HEK293 (cell line): ENCODE results near the gene GAL3ST1.
A peak's percentile ranks its signal among the peaks of the same experiment; 100 is the strongest.

ENCODE experiments used
- CTCF ChIA-PET: fragments of 350-600 bp; formaldehyde crosslinking; extraction: SDS; loops from one replicate; lab custom pipeline; 2021; ENCODE audit warnings: antibody characterized with exemption; lab: Yijun Ruan, JAX
- POLR2A ChIA-PET: fragments of 300-600 bp; formaldehyde crosslinking; extraction: SDS; loops from one replicate; lab custom pipeline; 2020; ENCODE audit warnings: antibody characterized with exemption, inconsistent platforms; lab: Yijun Ruan, JAX
- H3K27ac ChIP-seq: fragments of 200-500 bp; sonication (Bioruptor generic); 2 replicates; pipeline ENCODE4 v1.5.1; 2014; ENCODE audit warnings: low read depth, low read length, control low read depth, inconsistent platforms; ENCODE audit errors: extremely low read depth
- H3K36me3 ChIP-seq, 2 experiments: fragments of 200-500 bp in 1 of 2; sonication (Bioruptor generic) in 1 of 2; 1 replicate in 1 of 2; 2 replicates in 1 of 2; pipeline ENCODE4 v1.5.1; 2014 to 2017; ENCODE audit warnings: inconsistent platforms in 2 of 2, low read length in 2 of 2; ENCODE audit not compliant: control insufficient read depth in 2 of 2, insufficient read depth in 1 of 2
- H3K4me1 ChIP-seq: fragments of 200-500 bp; sonication (Bioruptor generic); 2 replicates; pipeline ENCODE4 v1.5.1; 2014; ENCODE audit warnings: mild to moderate bottlenecking, low read length, inconsistent platforms; ENCODE audit not compliant: control insufficient read depth, insufficient read depth
- H3K4me3 ChIP-seq: 2 replicates; pipeline ENCODE4 v1.5.1; 2011; ENCODE audit warnings: low read depth, mild to moderate bottlenecking, control low read depth, low read length, moderate library complexity
- H3K9me3 ChIP-seq: fragments of 200-500 bp; sonication (Bioruptor generic); 2 replicates; pipeline ENCODE4 v1.5.1; 2014; ENCODE audit warnings: low read depth, low read length, inconsistent platforms; ENCODE audit not compliant: control insufficient read depth, insufficient read depth
- BCL6B ChIP-seq: fragments of 450-650 bp; formaldehyde crosslinking; IDR thresholded peaks from 2 replicates; pipeline ENCODE4 v1.5.1; 2017; ENCODE audit warnings: missing biosample characterization, missing genetic modification characterization
- CTCF ChIP-seq: fragments of 450-650 bp; formaldehyde crosslinking; IDR thresholded peaks from 2 replicates; pipeline ENCODE4 v1.5.1; 2016; ENCODE audit warnings: missing biosample characterization, missing genetic modification characterization
- EGR2 ChIP-seq: fragments of 450-650 bp; formaldehyde crosslinking; IDR thresholded peaks from 2 replicates; pipeline ENCODE4 v1.5.1; 2016; ENCODE audit warnings: low read depth, missing biosample characterization, missing genetic modification characterization
- GFI1B ChIP-seq: fragments of 450-650 bp; formaldehyde crosslinking; IDR thresholded peaks from 2 replicates; pipeline ENCODE4 v1.5.1; 2016; ENCODE audit warnings: missing biosample characterization, missing genetic modification characterization
- GLI2 ChIP-seq: fragments of 450-650 bp; formaldehyde crosslinking; IDR thresholded peaks from 2 replicates; pipeline ENCODE4; 2017; ENCODE audit warnings: missing biosample characterization, missing genetic modification characterization, low read depth, borderline replicate concordance
- HOXA7 ChIP-seq: sonication (generic); formaldehyde crosslinking; IDR thresholded peaks from 2 replicates; pipeline ENCODE4 v1.8.1; 2022; ENCODE audit warnings: missing genetic modification reagents, borderline replicate concordance
- KLF9 ChIP-seq: fragments of 450-650 bp; formaldehyde crosslinking; IDR thresholded peaks from 2 replicates; pipeline ENCODE4 v1.5.1; 2016; ENCODE audit warnings: missing biosample characterization, missing genetic modification characterization, low read depth
- PRDM4 ChIP-seq: fragments of 450-650 bp; formaldehyde crosslinking; IDR thresholded peaks from 2 replicates; pipeline ENCODE4 v1.5.1; 2017; ENCODE audit warnings: missing biosample characterization, missing genetic modification characterization
- SP2 ChIP-seq: fragments of 450-650 bp; formaldehyde crosslinking; IDR thresholded peaks from 2 replicates; pipeline ENCODE4 v1.5.1; 2016; ENCODE audit warnings: missing biosample characterization, missing genetic modification characterization
- TRIM28 ChIP-seq: IDR thresholded peaks from 2 replicates; pipeline ENCODE4 v1.6.1; 2011; ENCODE audit warnings: low read length, control low read depth, borderline replicate concordance
- TSHZ1 ChIP-seq: fragments of 450-650 bp; formaldehyde crosslinking; IDR thresholded peaks from 2 replicates; pipeline ENCODE4 v1.5.1; 2016; ENCODE audit warnings: missing biosample characterization, missing genetic modification characterization, borderline replicate concordance
- WT1 ChIP-seq: fragments of 450-650 bp; formaldehyde crosslinking; IDR thresholded peaks from 2 replicates; pipeline ENCODE4 v1.5.1; 2016; ENCODE audit warnings: missing biosample characterization, missing genetic modification characterization
- ZBTB49 ChIP-seq: fragments of 450-650 bp; formaldehyde crosslinking; IDR thresholded peaks from 2 replicates; pipeline ENCODE4 v1.5.1; 2016; ENCODE audit warnings: missing biosample characterization, missing genetic modification characterization, low read depth
- ZFHX2 ChIP-seq: fragments of 450-650 bp; formaldehyde crosslinking; conservative IDR thresholded peaks from 2 replicates; pipeline ENCODE4 v1.5.1; 2016; ENCODE audit warnings: missing biosample characterization, missing genetic modification characterization
- ZNF169 ChIP-seq: fragments of 450-650 bp; formaldehyde crosslinking; IDR thresholded peaks from 2 replicates; pipeline ENCODE4 v1.5.1; 2016; ENCODE audit warnings: missing biosample characterization, missing genetic modification characterization
- ZNF211 ChIP-seq: fragments of 450-650 bp; formaldehyde crosslinking; IDR thresholded peaks from 2 replicates; pipeline ENCODE4 v1.5.1; 2016; ENCODE audit warnings: low read depth, missing biosample characterization, missing genetic modification characterization
- ZNF214 ChIP-seq: fragments of 450-650 bp; formaldehyde crosslinking; IDR thresholded peaks from 2 replicates; pipeline ENCODE4 v1.5.1; 2017; ENCODE audit warnings: missing biosample characterization, mild to moderate bottlenecking, missing genetic modification characterization, borderline replicate concordance
- ZNF341 ChIP-seq: fragments of 450-650 bp; formaldehyde crosslinking; IDR thresholded peaks from 2 replicates; pipeline ENCODE4; 2016; ENCODE audit warnings: low read depth, missing biosample characterization, missing genetic modification characterization
- ZNF777 ChIP-seq: fragments of 450-650 bp; formaldehyde crosslinking; IDR thresholded peaks from 2 replicates; pipeline ENCODE4 v1.5.1; 2017; ENCODE audit warnings: missing biosample characterization, missing genetic modification characterization, borderline replicate concordance
- ZNF791 ChIP-seq: fragments of 450-650 bp; formaldehyde crosslinking; IDR thresholded peaks from 2 replicates; pipeline ENCODE4 v1.5.1; 2016; ENCODE audit warnings: missing biosample characterization, missing genetic modification characterization
- ZXDB ChIP-seq: fragments of 450-650 bp; formaldehyde crosslinking; IDR thresholded peaks from 2 replicates; pipeline ENCODE4 v1.5.1; 2016; ENCODE audit warnings: missing biosample characterization, missing genetic modification characterization

GAL3ST1 gene

GRCh38 chr22:30584441-30584840 lies 10.0 kb upstream of the GAL3ST1 start (continued):
- no peak for TF ChIP-seq TSHZ1 (tag by site-specific recombination)
- TF ChIP-seq HOXA7 (CRISPR knock-in tag): no peak
- no peak for TF ChIP-seq ZNF169 (tag by site-specific recombination)
- no peak for TF ChIP-seq ZNF341
- no peak for TF ChIP-seq PRDM4 (tag by site-specific recombination)

GRCh38 chr22:30582788-30583545 lies 8.5 kb upstream of the GAL3ST1 start:
- POLR2A ChIA-PET: interaction anchor here (0.6 to 1.0 kb wide), 3 partner anchors 10 to 369 kb away, joined by 3 to 6 read pairs (median 4); no protein-coding TSS in a partner anchor
- peaks cover 16 to 99% of the 10 kb centered on the region in 2 experiments for H3K36me3 ChIP-seq
- TF ChIP-seq ZFHX2 (tag by site-specific recombination) (peak; percentile 37; the same call in 1 of the 2 replicates), EGR2 (peak; percentile 82), GLI2 (tag by site-specific recombination) (no peak), GFI1B (no peak), SP2 (tag by site-specific recombination) (peak; percentile 32; the same call in 1 of the 2 replicates), ZBTB49 (tag by site-specific recombination) (no peak)
- TF ChIP-seq, all 188 proteins: peak for 3
- Histone ChIP-seq H3K27ac (no peak overlapping the region), H3K9me3 (no peaks in the 10 kb centered on the region), H3K4me1 (no peaks in the 10 kb centered on the region), H3K4me3 (no peak overlapping the region)
- CTCF ChIA-PET: interaction anchor here (0.6 to 0.7 kb wide), 2 partner anchors 579 to 965 kb away, joined by 3 to 6 read pairs; no protein-coding TSS in a partner anchor

- Histone ChIP-seq H3K9me3 (no peaks in the 10 kb centered on the region), H3K27ac (no peak overlapping the region), H3K4me1 (no peaks in the 10 kb centered on the region), H3K36me3 (peaks cover 22 to 99% of the 10 kb centered on the region in 2 experiments), H3K4me3 (no peak overlapping the region)
- POLR2A ChIA-PET: no interaction called here
- CTCF ChIA-PET: interaction anchor here (1.1 kb wide), 1 partner anchor 973 kb away, joined by 3 read pairs; no protein-coding TSS in a partner anchor
- TF ChIP-seq KLF9 (tag by site-specific recombination): no peak
- TF ChIP-seq BCL6B: no peak
- no peak for TF ChIP-seq ZNF791 (tag by site-specific recombination)
- TF ChIP-seq ZNF211 (tag by site-specific recombination): no peak
- TF ChIP-seq WT1 (tag by site-specific recombination): no peak
- TF ChIP-seq ZXDB (tag by site-specific recombination): no peak
- no peak for TF ChIP-seq ZNF214 (tag by site-specific recombination)
- TF ChIP-seq TRIM28: no peak
- no peak for TF ChIP-seq CTCF (tag by site-specific recombination)
- no peak for TF ChIP-seq ZNF777 (tag by site-specific recombination)
These were observed 7.6 kb upstream of the GAL3ST1 start for GRCh38 chr22:30582051-30582450.
